SK-N-SH (cell line): ENCODE measurements around the gene MYLK. TPM values are rescaled to one million over a fixed set of nuclear protein-coding genes. Genes with fewer than 3 reads are reported as not detected.

ENCODE experiments used
- CTCF ChIA-PET: fragments of 300-600, 350-600 bp; formaldehyde crosslinking; extraction: SDS; loops from one replicate; lab custom pipeline; 2021; lab: Yijun Ruan, JAX
- POLR2A ChIA-PET: fragments of 350-600 bp; sonication (Branson Sonifier 250); formaldehyde crosslinking; extraction: SDS; loops from one replicate; lab custom pipeline; 2020; ENCODE audit warnings: antibody characterized with exemption, inconsistent platforms; lab: Yijun Ruan, JAX
- DNase-seq: peaks from one replicate; pipeline ENCODE4 v3.0.0; 2012
- H2AFZ ChIP-seq: fragments of 200-600 bp; sonication (generic); 2 replicates; pipeline ENCODE4 v1.8.1; 2016; ENCODE audit warnings: antibody characterized with exemption, mild to moderate bottlenecking, low read depth
- H3F3A ChIP-seq: fragments of 200-600 bp; sonication (generic); replicated peaks from 2 replicates; pipeline ENCODE3; 2016; ENCODE audit warnings: antibody characterized with exemption, mild to moderate bottlenecking; ENCODE audit not compliant: insufficient read depth
- H3K27ac ChIP-seq, 2 experiments: fragments of 200-500 bp in 1 of 2; fragments of 200-600 bp in 1 of 2; sonication (Bioruptor generic) in 1 of 2; sonication (generic), shearing (Covaris generic) in 1 of 2; 2 replicates each; pipeline versions ENCODE4 v1.5.1 to v1.6.1; 2014 to 2016; ENCODE audit warnings: low read depth in 2 of 2, inconsistent platforms in 1 of 2, low read length in 1 of 2, mild to moderate bottlenecking in 1 of 2, mixed read lengths in 1 of 2
- H3K27me3 ChIP-seq: fragments of 200-600 bp; sonication (generic), shearing (Covaris generic); 2 replicates; pipeline ENCODE4 v1.6.1; 2016; ENCODE audit warnings: mixed run types; ENCODE audit not compliant: insufficient read depth
- H3K36me3 ChIP-seq, 2 experiments: fragments of 200-500 bp in 1 of 2; fragments of 200-600 bp in 1 of 2; sonication (Bioruptor generic) in 1 of 2; sonication (generic) in 1 of 2; replicated peaks in 1 of 2; 2 replicates each; pipeline versions ENCODE3 to v1.5.1; 2014 to 2016; ENCODE audit warnings: low read length in 1 of 2, mild to moderate bottlenecking in 1 of 2; ENCODE audit not compliant: insufficient read depth in 2 of 2, control insufficient read depth in 1 of 2
- H3K4me1 ChIP-seq, 2 experiments: fragments of 200-500 bp in 1 of 2; fragments of 200-600 bp in 1 of 2; sonication (Bioruptor generic) in 1 of 2; sonication (generic), shearing (Covaris generic) in 1 of 2; 2 replicates each; pipeline versions ENCODE4 v1.5.1 to v1.6.1; 2014 to 2016; ENCODE audit warnings: low read depth in 1 of 2, low read length in 1 of 2, mixed run types in 1 of 2; ENCODE audit not compliant: insufficient read depth in 2 of 2, control insufficient read depth in 1 of 2
- H3K4me2 ChIP-seq: fragments of 200-600 bp; sonication (generic), shearing (Covaris generic); 2 replicates; pipeline ENCODE4 v1.6.1; 2017; ENCODE audit warnings: mixed run types
- H3K4me3 ChIP-seq, 2 experiments: fragments of 200-500 bp in 1 of 2; fragments of 200-600 bp in 1 of 2; sonication (Bioruptor generic) in 1 of 2; sonication (generic), shearing (Covaris generic) in 1 of 2; 2 replicates each; pipeline versions ENCODE4 v1.5.1 to v1.8.1; 2014 to 2016; ENCODE audit warnings: low read depth in 2 of 2, inconsistent platforms in 1 of 2, low read length in 1 of 2, mild to moderate bottlenecking in 1 of 2, mixed read lengths in 1 of 2, moderate library complexity in 1 of 2
- H3K79me2 ChIP-seq: fragments of 200-600 bp; sonication (generic); 2 replicates; pipeline ENCODE4 v1.8.1; 2017; ENCODE audit warnings: mild to moderate bottlenecking; ENCODE audit not compliant: insufficient read depth
- H3K9ac ChIP-seq: fragments of 200-600 bp; sonication (generic); 2 replicates; pipeline ENCODE4 v1.6.1; 2017; ENCODE audit warnings: mixed run types
- H3K9me2 ChIP-seq: fragments of 200-600 bp; sonication (generic); 2 replicates; pipeline ENCODE4 v1.6.1; 2017; ENCODE audit warnings: mixed run types
- H3K9me3 ChIP-seq: fragments of 200-600 bp; sonication (generic); 2 replicates; pipeline ENCODE4 v1.6.1; 2017; ENCODE audit warnings: mixed run types, mild to moderate bottlenecking, moderate library complexity
- H4K20me1 ChIP-seq: fragments of 200-600 bp; sonication (generic); 2 replicates; pipeline ENCODE4 v1.6.1; 2017; ENCODE audit warnings: mild to moderate bottlenecking, mixed run types; ENCODE audit not compliant: insufficient read depth
- CHD2 ChIP-seq: fragments of 150-350 bp; IDR thresholded peaks from 2 replicates; pipeline ENCODE4 v1.6.1; 2018; ENCODE audit warnings: low read length; ENCODE audit not compliant: partially characterized antibody
- CTCF ChIP-seq: fragments of 200-600 bp; sonication (generic); IDR thresholded peaks from 2 replicates; pipeline ENCODE4 v1.6.1; 2017; ENCODE audit warnings: antibody characterized with exemption, mild to moderate bottlenecking, moderate library complexity
- EP300 ChIP-seq, 2 experiments: IDR thresholded peaks; 2 replicates each; pipeline versions ENCODE4 v1.4.0 to v1.6.1; 2012; ENCODE audit warnings: borderline replicate concordance in 1 of 2, low read depth in 1 of 2, low read length in 1 of 2
- EZH2phosphoT487 ChIP-seq: fragments of 200-600 bp; sonication (generic); IDR thresholded peaks from 2 replicates; pipeline ENCODE4 v1.6.1; 2017; ENCODE audit warnings: low read depth, mixed run types, mild to moderate bottlenecking, antibody characterized with exemption, moderate library complexity, borderline replicate concordance
- FOXM1 ChIP-seq: IDR thresholded peaks from 2 replicates; pipeline ENCODE4 v1.4.0; 2012; ENCODE audit warnings: low read depth, mild to moderate bottlenecking
- GABPA ChIP-seq: IDR thresholded peaks from 2 replicates; pipeline ENCODE4 v1.4.0; 2012; ENCODE audit warnings: low read depth, mild to moderate bottlenecking
- MAX ChIP-seq: IDR thresholded peaks from 2 replicates; pipeline ENCODE4 v1.4.0; 2012; ENCODE audit warnings: low read depth
- MEF2A ChIP-seq: IDR thresholded peaks from 2 replicates; pipeline ENCODE4 v1.4.0; 2012; ENCODE audit warnings: low read depth, borderline replicate concordance
- MXI1 ChIP-seq: IDR thresholded peaks from 2 replicates; pipeline ENCODE4 v1.6.1; 2012; ENCODE audit warnings: mild to moderate bottlenecking, low read depth, low read length, improper control_type of control experiment
- NFIC ChIP-seq: IDR thresholded peaks from 2 replicates; pipeline ENCODE4 v1.4.0; 2012; ENCODE audit warnings: borderline replicate concordance
- PBX3 ChIP-seq: IDR thresholded peaks from 2 replicates; pipeline ENCODE4; 2012
- RAD21 ChIP-seq: IDR thresholded peaks from 2 replicates; pipeline ENCODE4 v1.6.1; 2012; ENCODE audit warnings: mild to moderate bottlenecking, low read length
- REST ChIP-seq: IDR thresholded peaks from 2 replicates; pipeline ENCODE4 v1.6.1; 2012; ENCODE audit warnings: mild to moderate bottlenecking, low read depth, low read length, moderate library complexity
- RFX5 ChIP-seq: IDR thresholded peaks from 2 replicates; pipeline ENCODE4 v1.6.1; 2012; ENCODE audit warnings: mild to moderate bottlenecking, improper control_type of control experiment, low read length
- RXRA ChIP-seq: IDR thresholded peaks from 2 replicates; pipeline ENCODE4 v1.4.0; 2012; ENCODE audit warnings: low read depth, mild to moderate bottlenecking, borderline replicate concordance
- SMC3 ChIP-seq: IDR thresholded peaks from 2 replicates; pipeline ENCODE4 v1.6.1; 2012; ENCODE audit warnings: low read depth, low read length, improper control_type of control experiment
- TAF1 ChIP-seq: IDR thresholded peaks from 2 replicates; pipeline ENCODE4 v1.6.1; 2012; ENCODE audit warnings: low read depth, mild to moderate bottlenecking, low read length, moderate library complexity, borderline replicate concordance
- TCF12 ChIP-seq: IDR thresholded peaks from 2 replicates; pipeline ENCODE4 v1.4.0; 2012
- TEAD4 ChIP-seq: IDR thresholded peaks from 2 replicates; pipeline ENCODE4 v1.4.0; 2012; ENCODE audit warnings: mild to moderate bottlenecking, borderline replicate concordance; ENCODE audit not compliant: insufficient read depth
- USF2 ChIP-seq: fragments of 150-350 bp; IDR thresholded peaks from 2 replicates; pipeline ENCODE4 v1.6.1; 2017; ENCODE audit warnings: antibody characterized with exemption, low read length, low read depth, borderline replicate concordance
- WGBS: methylation state at CpG from one replicate; pipeline ENCODE4 v1.1.6; 2017; ENCODE audit warnings: low lambda C conversion rate; 5-methylcytosine and 5-hydroxymethylcytosine counted together
- polyA plus RNA-seq, 3 experiments: library from polyadenylated mRNA; depleted of rRNA; stranded (reverse); fragments of >200 nt; gene quantifications; 2 replicates each; pipeline ENCODE4 v1.2.3, GENCODE V29; 2012

Gene MYLK
- polyA plus RNA-seq, 1 of the 3 experiments (the other 2 are of a cell fraction), result 272 TPM

GRCh38 chr3:123656691-123657090 is 227.4 kb downstream of the MYLK start:
- DNase-seq, result no peak
- ChIA-PET CTCF (interaction anchor here (0.9 to 7.6 kb wide), 4 partner anchors 46 to 896 kb away, joined by 3 to 119 read pairs (median 5); no protein-coding TSS in a partner anchor), POLR2A (no interaction called here)
- Histone ChIP-seq H3K4me2 (no peak overlapping the region), H3K27me3 (no peaks in the 10 kb centered on the region), H3K4me1 (peaks cover 38 to 52% of the 10 kb centered on the region in 2 experiments), H3F3A (peaks cover 35% of the 10 kb centered on the region), H4K20me1 (no peaks in the 10 kb centered on the region)
- TF ChIP-seq MAX (no peak), CTCF (peak; percentile 38), GABPA (no peak), EP300 (IDR thresholded peaks at IDR 0.05; ENCODE audit: borderline replicate concordance in 1 of 2, low read depth in 1 of 2, low read length in 1 of 2) (no peak), MXI1 (no peak), NFIC (no peak), RFX5 (no peak)
- TF ChIP-seq, all 33 proteins: peak for 1
- Histone ChIP-seq H3K79me2 (peaks cover 10% of the 10 kb centered on the region; the same call in 1 of the 2 replicates), H2AFZ (no peak overlapping the region), H3K36me3 (peaks cover 53 to 65% of the 10 kb centered on the region in 2 experiments), H3K9ac (no peak overlapping the region), H3K4me3 (no peak overlapping the region; a peak in 1 of 4 replicates), H3K27ac (no peak overlapping the region; a peak in 1 of 4 replicates), H3K9me3 (no peaks in the 10 kb centered on the region), H3K9me2 (no peaks in the 10 kb centered on the region)
- WGBS, result 80% methylated on average over 2 of the region's 2 CpGs

GRCh38 chr3:123656274-123656673 is 227.9 kb downstream of the MYLK start:
- 92% methylated on average over 3 of the region's 3 CpGs for WGBS
- POLR2A ChIA-PET, result no interaction called here
- Histone ChIP-seq H3K27ac (peak overlapping the region; percentile 10 to 13; a peak in 2 of 4 replicates), H3K79me2 (peaks cover 10% of the 10 kb centered on the region; the same call in 1 of the 2 replicates), H3K36me3 (peaks cover 56 to 64% of the 10 kb centered on the region in 2 experiments), H3K4me3 (no peak overlapping the region), H3K4me2 (no peak overlapping the region), H4K20me1 (no peaks in the 10 kb centered on the region), H3K27me3 (no peaks in the 10 kb centered on the region), H3K9me2 (no peaks in the 10 kb centered on the region), H3K9ac (no peak overlapping the region), H3K4me1 (peaks cover 34 to 48% of the 10 kb centered on the region in 2 experiments), H3F3A (peaks cover 31% of the 10 kb centered on the region), H2AFZ (no peak overlapping the region), H3K9me3 (no peaks in the 10 kb centered on the region)
- no peak for DNase-seq
- CTCF ChIA-PET, result interaction anchor here (0.9 to 7.6 kb wide), 4 partner anchors 47 to 897 kb away, joined by 3 to 119 read pairs (median 5); no protein-coding TSS in a partner anchor
- TF ChIP-seq GABPA, result no peak
- no peak for TF ChIP-seq MXI1
- TF ChIP-seq RFX5, result no peak
- no peak for TF ChIP-seq CHD2
- no peak for TF ChIP-seq PBX3
- TF ChIP-seq MEF2A, result no peak
- no peak for TF ChIP-seq RAD21
- TF ChIP-seq TEAD4, result no peak
- TF ChIP-seq EZH2phosphoT487, result no peak
- no peak for TF ChIP-seq TAF1
- TF ChIP-seq TCF12, result no peak
- TF ChIP-seq FOXM1, result no peak
- TF ChIP-seq REST, result no peak
- TF ChIP-seq NFIC, result no peak
- TF ChIP-seq SMC3, result no peak
- no peak for TF ChIP-seq RXRA
- TF ChIP-seq USF2, result no peak
